NCI-H187 (cell line): Measurements from ENCODE around the gene SPATA24.
"Not testable (repeated sequence)": the region's sequence is repeated elsewhere in the genome, so short reads cannot be mapped to it uniquely, and the experiment has no call there.

Experiments used
- DNase-seq, 2 experiments: peaks; one replicate each; lab custom pipeline; 2025; lab: John Stamatoyannopoulos, UW

The SPATA24 gene

DNA sequence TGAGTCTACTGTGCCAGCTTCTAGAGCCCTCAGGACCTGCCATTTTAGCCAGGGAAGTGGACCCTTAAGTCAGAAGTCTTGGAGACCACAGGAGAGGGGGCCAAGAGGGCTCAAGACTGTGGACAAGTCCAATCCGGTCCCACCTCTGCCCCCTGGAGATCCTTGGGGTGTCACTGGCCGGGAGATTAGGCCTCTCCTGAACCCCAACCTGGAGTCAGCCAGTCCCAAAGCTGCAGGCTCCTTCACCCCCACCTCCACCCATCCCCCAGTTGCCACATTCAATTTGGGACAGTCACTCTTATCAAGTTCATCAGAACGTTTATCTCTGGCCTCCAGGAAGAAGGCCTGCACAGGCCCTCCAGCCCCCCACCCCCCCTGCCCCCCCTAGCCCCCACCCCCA is 21.1 kb downstream of the SPATA24 start:
- DNase-seq = no peak

DNA sequence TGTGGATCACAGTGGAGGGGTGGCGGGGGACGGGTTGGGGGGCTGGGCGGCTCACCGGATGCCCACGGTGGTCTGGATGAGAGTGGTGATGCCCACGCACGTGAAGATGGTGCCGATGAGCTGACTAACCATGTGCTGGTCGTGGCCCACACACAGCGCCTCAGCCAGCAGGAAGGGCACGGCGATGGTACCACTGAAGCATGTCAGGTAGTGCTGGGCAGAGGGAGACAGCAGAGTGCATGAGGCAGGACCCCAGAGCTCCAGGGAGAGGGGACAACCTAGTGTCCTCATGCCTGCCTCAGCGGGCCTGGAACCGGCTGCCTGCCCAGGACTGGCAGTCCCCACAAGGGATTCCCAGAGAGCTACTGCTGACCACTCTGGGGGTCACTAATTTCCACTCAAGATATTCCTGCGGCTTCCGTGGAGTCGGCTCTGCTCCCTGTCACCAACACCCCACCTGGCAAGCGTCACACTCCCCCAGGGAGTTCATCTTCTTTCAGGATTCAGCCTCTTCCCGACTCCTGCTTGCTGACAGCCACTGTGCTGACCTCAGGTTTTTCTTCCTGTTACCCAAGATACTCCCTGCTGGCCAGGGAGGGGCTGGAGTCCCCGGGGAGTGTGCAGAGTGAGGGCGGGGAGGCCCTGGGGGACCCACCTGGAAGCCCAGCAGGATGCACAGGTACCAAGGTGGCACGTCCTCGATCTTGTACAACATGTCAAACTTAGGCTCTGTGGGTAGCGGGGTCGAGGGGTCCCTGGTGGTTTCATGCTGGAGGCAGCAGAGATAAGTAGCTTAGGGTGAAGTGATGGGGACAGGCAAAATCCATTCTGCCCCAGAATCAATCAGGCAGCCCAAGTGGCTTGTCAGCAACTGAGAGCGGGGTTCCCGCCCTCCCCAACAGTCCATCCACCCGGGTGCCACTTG is 21.8 kb downstream of the SPATA24 start:
- DNase-seq = no peak

DNA sequence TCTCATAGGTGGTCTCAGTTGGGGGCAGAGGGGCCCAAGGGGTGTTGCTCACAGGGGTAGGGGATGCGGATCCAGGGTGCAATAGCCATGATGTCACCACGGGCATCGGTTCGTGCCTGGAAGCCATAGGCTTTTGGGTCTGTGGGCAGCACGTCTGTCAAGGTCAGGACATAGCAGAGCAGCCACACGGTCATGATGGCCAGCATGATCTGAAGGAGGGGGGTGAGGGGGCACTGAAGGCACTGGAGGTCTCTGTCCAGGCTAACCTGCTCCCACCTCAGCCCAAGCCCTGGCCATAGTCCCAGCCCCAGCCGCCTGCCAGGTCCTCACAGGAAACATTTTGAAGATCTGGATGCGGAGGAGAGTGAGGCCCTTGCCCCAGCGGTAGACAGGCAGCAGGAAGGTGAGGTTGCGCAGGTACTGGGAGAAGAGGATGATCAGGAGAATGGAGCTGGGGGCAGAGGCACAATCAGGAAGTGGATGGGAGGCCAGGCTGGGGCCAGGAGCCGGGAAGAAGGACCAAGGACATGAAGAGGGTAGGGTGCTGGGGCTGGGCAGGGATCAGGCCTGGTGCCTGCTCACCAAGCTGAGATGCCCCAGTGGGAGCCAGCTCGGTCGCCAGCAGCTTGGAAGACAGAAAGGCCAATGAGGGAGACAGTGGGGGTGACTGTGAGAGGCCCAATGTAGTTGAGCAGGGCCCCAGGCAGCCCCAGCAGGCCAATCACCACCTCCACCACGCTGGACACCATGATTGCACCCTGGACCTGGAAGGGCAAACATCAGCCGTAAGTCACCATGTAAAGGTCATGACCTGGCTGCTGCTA is 24.1 kb downstream of the SPATA24 start:
- no peak for DNase-seq

DNA sequence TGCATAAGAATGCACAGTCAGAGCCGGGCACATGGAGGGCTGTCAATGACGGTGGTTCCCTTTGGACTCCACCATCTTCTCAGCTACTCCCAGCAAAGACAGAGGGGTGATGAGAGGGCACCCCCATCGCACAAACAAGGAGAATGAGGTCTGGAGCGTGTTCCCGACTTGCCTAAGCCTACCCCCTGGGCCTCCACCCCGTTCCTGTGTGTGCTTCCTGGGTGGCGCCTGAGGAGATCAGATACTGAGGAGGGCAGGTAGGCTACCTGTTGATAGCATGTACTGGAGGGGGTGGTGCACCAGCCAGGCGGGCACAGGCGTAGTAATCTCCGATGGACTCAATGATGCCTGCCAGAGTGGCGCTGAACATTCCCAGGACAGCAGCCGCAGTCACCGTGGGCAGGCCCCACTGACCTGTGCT is 24.9 kb downstream of the SPATA24 start:
- DNase-seq = no peak

DNA sequence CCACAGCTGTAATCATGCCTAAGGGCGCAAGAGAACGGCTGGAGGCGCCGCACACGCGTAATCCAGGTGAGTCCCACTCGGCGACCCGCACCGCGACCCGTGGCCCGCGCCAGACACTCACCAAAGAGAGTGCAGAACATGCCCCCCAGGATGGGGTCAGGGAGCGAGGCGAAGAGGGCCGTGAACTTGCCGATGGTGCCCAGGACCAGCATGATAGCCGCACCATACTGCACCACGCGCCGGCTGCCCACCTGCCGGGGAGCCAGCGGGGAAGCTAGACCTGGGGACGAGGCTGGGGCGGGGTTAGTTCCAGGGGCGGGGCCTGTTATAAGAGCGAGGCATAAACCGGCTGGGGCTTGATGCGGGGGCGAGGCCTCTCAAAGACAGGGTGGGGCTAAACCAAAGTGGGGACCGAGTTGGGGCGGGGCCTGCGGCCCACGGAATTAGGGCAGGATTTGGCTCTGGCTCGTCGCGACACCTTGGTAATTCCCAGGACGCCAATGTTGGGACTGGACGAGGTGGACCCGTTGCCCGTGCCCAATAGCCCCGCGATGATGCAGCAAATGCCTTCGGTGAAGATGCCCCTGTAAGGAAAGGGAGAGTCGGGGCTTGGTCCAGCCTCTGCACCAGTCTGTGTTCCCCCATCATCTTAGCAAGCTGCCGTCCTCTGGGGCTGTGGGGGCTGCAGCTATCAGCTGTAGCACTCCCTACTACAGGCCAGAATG is 25.6 kb downstream of the SPATA24 start:
- no peak for DNase-seq

DNA sequence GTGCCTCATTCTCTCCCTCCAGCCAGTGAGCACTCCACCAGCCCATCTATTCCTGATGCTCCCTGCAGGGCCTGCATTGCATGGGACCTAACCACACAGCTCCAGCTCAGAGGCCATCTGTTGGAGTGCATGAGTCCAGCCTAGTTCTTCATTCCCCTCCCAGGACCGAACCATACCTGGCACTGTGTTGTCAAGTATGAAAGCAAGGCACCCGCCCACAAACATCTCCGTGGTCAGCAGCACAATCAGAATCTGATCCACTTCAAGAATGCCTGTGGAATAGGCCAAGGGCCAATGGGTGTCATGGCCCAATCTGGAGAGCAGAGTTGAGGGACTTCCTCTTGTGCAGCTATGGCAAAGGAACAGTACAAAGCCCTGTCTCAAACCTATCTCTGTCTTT is 26.7 kb downstream of the SPATA24 start:
- DNase-seq = no peak

DNA sequence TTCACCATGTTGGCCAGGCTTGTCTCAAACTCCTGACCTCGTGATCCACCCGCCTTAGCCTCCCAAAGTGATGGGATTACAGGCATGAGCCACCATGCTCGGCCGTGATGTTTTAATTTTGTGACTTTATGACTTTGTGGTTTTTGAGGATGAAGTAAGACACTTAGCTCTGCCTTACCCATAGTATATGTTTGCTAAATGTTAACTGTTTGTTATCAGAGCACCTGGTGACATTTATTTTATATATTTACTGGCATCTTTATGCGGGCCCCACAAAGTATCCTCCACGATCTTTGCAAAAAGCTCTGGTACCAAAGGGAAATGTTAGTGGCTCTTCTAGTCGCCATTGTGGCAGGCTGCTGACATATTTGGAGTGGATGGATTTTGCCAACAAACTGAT is 27.5 kb downstream of the SPATA24 start:
- no peak for DNase-seq

DNA sequence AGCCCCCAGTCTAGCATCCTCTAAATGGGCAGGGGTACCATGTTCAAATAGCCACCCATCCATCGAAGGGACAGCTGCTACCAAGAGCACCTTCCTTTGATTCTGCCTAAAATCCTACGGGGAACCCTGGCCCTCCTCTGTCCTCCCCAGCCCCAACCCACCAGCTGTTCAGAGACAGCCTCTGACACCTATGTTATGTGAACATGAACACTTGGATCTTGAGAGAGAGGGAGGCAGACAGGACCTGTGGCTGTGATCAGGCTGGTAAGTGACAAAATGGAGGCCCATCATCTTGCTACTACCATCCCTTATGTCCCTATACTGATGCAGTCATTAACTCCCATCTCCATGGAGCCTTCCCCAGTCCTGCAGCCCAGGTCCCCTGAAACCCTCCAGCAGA is 29.0 kb downstream of the SPATA24 start:
- no peak for DNase-seq

DNA sequence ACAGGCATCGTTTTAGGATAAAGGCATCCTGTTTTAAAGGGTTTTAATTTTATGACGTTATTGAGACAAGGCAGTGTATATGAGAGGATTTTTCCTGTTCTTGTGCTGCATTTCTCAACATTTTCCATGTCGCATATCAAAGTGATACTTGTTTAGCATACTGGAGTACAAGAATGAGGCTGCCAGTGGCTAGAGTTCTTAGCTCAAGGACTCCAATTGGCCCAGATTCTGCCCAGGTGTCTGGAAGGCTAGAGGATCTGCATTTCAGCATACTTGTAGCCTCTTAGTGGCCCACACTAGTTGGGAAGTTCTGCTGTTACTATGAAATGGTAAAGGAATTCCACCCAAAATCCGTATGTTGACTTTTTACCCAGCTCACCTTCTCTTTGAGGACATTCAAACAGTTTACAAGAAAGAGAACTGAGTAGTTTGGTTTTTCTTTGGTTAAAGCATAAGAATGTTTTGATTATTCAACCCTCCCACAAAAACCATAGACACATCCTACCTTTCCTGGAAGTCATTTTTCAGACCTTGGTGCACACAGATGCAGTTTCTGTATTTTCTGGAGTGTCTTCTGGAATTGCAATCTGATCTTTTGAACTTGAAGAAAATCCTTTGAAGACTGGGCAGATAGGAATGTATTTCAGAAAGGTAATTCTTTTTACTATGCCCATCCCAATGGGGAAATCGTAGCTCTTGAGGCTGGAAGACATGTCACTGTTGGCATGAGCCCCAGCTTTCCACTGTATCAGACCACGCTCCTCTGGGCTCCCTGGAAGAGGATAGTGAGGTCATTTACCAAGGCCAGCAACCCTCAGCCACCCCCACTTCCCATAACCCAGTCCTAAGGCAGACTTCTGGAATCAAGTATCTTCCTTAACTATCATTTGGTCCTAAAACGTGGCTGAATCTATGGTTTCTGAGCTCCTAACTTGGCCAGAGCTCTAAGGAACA is 32.1 kb downstream of the SPATA24 start:
- no peak for DNase-seq

DNA sequence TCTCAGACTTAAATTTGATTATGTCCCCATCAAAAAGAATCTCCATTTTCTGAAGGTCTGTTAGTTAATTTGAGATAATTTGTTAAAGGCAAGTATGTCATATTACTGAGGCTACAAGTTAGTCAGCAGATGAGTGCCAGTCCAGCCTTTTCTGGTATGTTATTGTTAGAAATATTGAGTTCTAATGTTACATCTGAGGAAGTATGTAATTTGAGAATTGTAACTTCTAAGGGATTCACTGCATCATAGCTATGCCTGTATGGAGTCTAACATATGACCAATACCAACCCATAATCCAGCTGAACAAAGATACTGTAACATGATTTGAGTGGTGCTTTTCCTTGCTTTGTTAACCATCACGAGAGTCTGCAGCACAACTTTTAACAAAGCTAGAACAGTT is 34.7 kb downstream of the SPATA24 start:
- no peak for DNase-seq

DNA sequence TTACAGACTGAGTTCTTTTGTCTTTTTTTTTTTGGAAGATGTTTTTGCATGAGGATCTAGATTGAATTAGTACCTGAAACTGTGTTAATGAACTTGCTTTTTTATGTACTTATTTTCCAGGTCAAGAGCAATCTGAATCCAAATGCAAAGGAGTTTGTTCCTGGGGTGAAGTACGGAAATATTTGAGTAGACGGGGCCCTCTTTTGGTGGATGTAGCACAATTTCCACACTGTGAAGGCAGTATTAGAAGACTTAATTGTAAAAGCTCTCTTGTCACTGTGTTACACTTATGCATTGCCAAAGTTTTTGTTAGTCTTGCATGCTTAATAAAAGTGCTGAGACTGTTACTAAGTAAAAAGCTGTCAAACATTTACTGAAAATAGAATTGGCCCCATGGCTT is 35.3 kb downstream of the SPATA24 start:
- no peak for DNase-seq

DNA sequence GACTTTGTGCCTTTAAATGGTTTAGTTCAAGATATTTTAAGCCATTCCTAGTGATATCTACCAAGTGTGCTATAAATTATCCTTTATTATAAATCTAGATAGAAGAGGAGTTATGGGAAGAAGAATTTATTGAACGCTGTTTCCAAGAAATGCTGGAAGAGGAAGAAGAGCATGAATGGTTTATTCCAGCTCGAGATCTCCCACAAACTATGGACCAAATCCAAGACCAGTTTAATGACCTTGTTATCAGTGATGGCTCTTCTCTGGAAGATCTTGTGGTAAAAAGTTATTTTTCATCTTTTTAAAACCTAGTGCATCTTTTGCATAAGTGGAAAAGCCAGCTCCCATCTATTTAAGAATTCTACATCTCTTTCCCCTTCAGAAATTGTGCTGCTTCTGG is 39.4 kb downstream of the SPATA24 start:
- DNase-seq = no peak

DNA sequence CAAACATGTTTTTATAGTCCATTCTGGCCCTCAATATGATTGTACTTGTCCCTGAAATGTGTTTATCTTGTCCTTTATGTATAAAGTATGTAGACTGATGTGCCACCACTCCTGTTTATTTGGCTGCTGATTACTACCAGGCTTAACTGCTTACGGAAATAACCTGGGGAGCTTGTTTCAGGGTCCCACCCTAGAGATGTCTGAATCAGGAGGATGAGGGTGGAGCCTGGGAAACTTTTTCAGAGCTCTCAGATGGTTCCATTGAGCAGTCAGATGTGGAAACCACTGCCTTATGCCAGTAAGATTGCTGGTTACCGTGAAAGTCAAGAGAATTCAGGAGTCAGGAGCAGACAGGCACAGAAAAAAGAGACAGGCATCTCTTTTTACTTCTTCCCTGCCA is 40.0 kb downstream of the SPATA24 start:
- DNase-seq = no peak

DNA sequence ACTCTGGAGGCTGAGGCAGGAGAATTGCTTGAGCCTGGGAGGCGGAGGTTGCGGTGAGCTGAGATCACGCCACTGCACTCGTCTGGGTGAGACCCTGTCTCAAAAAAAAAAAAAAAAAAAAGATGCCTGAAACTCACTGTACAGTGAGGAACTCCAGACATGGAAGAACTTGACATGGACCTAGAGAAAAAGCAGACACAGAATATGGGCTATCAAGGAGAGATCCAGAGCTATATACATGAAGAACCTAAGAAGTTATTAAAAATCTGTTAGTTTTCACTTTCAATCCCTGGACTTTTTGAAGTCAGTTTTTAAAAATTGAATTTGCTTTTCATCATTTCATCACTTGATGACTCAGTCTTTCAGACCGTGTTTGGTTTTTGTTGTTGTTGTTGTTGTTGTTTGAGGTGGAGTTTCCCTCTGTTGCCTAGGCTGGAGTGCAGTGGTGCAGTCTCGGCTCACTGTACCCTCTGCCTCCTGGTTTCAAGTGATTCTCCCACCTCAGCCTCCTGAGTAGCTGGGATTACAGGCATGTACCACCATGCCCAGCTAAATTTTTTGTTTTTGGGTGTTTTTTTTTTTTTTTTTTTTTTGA is 42.0 kb downstream of the SPATA24 start:
- DNase-seq = no peak

DNA sequence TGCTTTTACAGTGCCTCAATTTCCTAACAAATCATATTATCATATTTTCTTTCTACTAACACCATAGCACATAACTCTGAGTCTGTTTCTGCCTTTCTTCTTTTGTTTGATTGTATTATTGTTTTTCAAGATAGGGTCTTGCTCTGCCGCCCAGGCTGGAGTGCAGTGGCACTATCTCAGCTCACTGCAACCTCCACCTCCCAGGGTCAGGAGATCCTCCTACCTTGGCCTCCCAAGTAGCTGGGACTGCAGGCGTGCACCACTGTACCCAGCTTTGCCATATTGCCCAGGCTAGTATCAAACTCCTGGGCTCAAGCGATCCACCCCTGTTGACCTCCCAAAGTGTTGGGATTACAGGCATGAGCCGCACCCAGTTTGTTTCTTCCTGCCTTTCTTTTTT is 43.5 kb downstream of the SPATA24 start:
- DNase-seq = no peak

DNA sequence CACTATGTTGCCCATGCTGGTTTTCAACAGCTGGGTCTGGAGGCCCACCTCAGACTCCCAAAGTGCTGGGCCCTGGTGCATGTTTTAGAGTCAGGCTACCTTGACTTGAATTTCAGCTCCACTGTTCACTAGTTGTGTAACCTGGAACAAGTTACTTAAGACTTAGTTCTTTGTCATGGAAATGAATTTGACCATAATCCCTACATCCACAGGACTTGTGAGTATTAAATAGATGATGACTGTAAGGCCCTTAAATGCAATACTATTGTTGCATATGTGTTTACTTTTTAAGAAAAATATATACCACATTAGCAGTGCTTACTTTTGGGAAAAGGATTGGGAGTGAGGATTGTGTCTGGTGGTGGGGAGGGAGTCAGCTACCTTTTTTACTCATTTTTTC is 45.8 kb downstream of the SPATA24 start:
- no peak for DNase-seq

DNA sequence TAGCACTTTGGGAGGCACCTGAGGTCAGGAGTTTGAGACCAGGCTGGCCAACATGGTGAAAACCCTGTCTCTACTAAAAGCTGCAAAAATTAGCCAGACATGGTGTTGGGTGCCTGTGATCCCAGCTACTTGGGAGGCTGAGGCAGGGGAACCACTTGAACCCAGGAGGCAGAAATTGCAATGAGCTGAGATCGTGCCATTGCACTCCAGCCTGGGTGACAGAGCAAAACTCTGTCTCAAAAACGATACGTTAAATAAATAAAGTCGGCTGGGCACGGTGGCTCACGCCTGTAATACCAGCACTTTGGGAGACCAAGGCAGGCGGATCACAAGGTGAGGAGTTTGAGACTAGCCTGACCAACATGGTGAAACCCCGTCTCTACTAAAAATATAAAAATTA is 48.0 kb downstream of the SPATA24 start:
- DNase-seq = not testable (repeated sequence)

DNA sequence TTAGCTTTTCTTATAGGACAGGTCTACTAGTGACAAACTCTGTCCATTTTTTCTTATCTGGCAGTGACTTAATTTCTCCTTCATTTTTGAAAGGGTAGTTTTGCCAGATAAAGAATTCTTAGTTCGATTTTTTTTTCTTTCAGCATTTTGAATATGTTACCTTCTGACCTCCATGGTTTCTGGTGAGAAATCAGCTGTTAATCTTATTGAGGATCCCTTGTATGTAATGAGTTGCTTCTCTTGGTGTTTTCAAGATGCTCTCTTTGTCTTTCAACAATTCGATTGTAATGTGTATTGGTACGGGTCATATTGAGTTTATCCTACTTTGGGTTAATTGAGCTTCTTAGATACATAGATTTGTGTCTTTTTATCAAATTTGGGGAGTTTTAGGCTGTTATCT is 49.7 kb downstream of the SPATA24 start:
- DNase-seq = no peak

DNA sequence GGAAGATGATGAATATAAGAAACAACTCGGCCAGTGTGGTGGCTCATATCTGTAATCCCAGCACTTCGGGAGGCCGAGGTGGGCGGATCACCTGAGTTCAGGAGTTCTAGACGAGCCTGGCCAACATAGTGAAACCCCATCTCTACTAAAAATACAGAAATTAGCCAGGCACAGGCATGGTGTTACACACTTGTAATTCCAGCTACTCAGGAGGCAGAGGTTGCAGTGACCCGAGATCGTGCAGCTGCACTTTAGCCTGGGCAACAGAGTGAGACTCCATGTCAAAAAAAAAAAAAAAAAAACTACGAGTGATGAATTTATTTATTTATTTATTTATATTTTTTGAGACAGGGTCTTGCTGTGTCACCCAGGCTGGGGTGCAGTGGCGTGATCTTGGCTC is 56.0 kb downstream of the SPATA24 start:
- not testable (repeated sequence) for DNase-seq
